Type B pancreatic cell (in vitro differentiated cells): ENCODE results near the gene ZNF132. TPM values are rescaled to one million over a fixed set of nuclear protein-coding genes. Genes with fewer than 3 reads are reported as not detected.
"Not testable (repeated sequence)": the region's sequence is repeated elsewhere in the genome, so short reads cannot be mapped to it uniquely, and the experiment has no call there.

Source experiments
- DNase-seq: peaks from one replicate; pipeline ENCODE4 v3.0.0; 2021; ENCODE audit warnings: mixed read lengths; ENCODE audit not compliant: unreplicated experiment; ENCODE audit errors: extremely low spot score
- H3K27ac Mint-ChIP-seq: 2 replicates; pipeline ENCODE4 v1.8.0; 2021; ENCODE audit warnings: mild to moderate bottlenecking, mixed read lengths
- H3K27me3 Mint-ChIP-seq: 2 replicates; pipeline ENCODE4 v1.8.0; 2021; ENCODE audit warnings: mixed read lengths
- H3K36me3 Mint-ChIP-seq: 2 replicates; pipeline ENCODE4 v1.8.0; 2021; ENCODE audit warnings: mixed read lengths
- H3K4me1 Mint-ChIP-seq: one replicate; pipeline ENCODE4 v1.8.0; 2021; ENCODE audit warnings: mixed read lengths; ENCODE audit not compliant: unreplicated experiment
- H3K4me3 Mint-ChIP-seq: 2 replicates; pipeline ENCODE4 v1.8.0; 2021; ENCODE audit warnings: mild to moderate bottlenecking, mixed read lengths
- H3K9me3 Mint-ChIP-seq: 2 replicates; pipeline ENCODE4 v1.8.0; 2021; ENCODE audit warnings: mixed read lengths
- CTCF ChIP-seq: fragments of 200-600 bp; sonication (generic); conservative IDR thresholded peaks from 2 replicates; pipeline ENCODE4 v1.5.0; 2021; ENCODE audit warnings: antibody characterized with exemption, mild to moderate bottlenecking
- long read RNA-seq: library from polyadenylated mRNA; unstranded; transcript quantifications from one replicate; pipeline ENCODE4 v2.0.0, GENCODE V29; 2020
- total RNA-seq: library from RNA; stranded (reverse); gene quantifications from 2 replicates; pipeline ENCODE4 v1.2.1, GENCODE V29; 2021; ENCODE audit warnings: low replicate concordance

The ZNF132 gene
- 2.5 and 6.0 TPM in 2 replicates for total RNA-seq
- long read RNA-seq, transcript ZNF132-201 (3 exons, 3,031 nt) = major isoform, 7 of 7 reads
- long read RNA-seq, partial matches to known transcripts = 0 of 7 reads
- long read RNA-seq, other reads (novel, unspliced or antisense) = 0 of 7 reads

- H3K36me3 Mint-ChIP-seq = peaks cover 48% of the 10 kb centered on the region
- TF ChIP-seq CTCF = no peak
- peaks cover 24% of the 10 kb centered on the region for H3K9me3 Mint-ChIP-seq
- peaks cover 16% of the 10 kb centered on the region for H3K27me3 Mint-ChIP-seq
- DNase-seq = peak; percentile 88
- peak within 1 kb of the TSS; percentile 91 for H3K27ac Mint-ChIP-seq
- H3K4me1 Mint-ChIP-seq = peaks cover 12% of the 10 kb centered on the region
- peak within 1 kb of the TSS; percentile 96 for H3K4me3 Mint-ChIP-seq
Measured at GRCh38 chr19:58439576-58440554, at the start of gene ZNF132. TSS of gene ZNF132 (minus strand) at chr19:58440153. CDS start at chr19:58439821, 332 bp downstream.

- peak; percentile 42 for TF ChIP-seq CTCF
- DNase-seq, H3K9me3 Mint-ChIP-seq, H3K36me3 Mint-ChIP-seq, H3K27me3 Mint-ChIP-seq, H3K27ac Mint-ChIP-seq, H3K4me1 Mint-ChIP-seq, H3K4me3 Mint-ChIP-seq: not testable (repeated sequence)
Measured at GRCh38 chr19:58484349-58484748, 44.4 kb upstream of the ZNF132 start.

- Mint-ChIP-seq H3K36me3 (no peaks in the 10 kb centered on the region), H3K27ac (no peak overlapping the region), H3K4me1 (no peaks in the 10 kb centered on the region), H3K4me3 (no peak overlapping the region), H3K27me3 (no peaks in the 10 kb centered on the region), H3K9me3 (no peaks in the 10 kb centered on the region)
- TF ChIP-seq CTCF = no peak
- DNase-seq = no peak
Measured at GRCh38 chr19:58483776-58484175, 43.8 kb upstream of the ZNF132 start.

DNA sequence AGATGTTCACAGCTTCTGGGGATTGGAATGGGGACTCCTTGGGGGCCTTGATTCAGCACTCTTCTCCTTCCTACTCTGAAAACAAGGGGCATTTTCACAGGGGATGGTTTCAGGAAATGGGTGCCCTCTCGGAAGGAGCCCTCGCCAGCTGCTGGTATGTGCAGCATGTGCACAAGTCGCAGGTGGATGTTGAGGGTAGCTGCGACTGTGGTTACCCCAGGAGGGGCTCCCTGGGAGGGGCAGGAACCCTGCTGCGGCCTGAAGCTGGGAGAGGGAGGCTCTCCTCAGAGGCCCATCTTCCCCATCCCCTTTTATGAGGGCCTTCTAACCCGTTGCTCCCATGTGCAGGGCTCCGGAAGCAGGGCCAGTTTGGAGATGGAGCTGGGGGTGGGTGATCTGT, 42.4 kb upstream of the ZNF132 start:
- H3K36me3 Mint-ChIP-seq = no peaks in the 10 kb centered on the region
- H3K4me3 Mint-ChIP-seq = no peak overlapping the region
- no peaks in the 10 kb centered on the region for H3K9me3 Mint-ChIP-seq
- no peak for DNase-seq
- no peak for TF ChIP-seq CTCF
- no peaks in the 10 kb centered on the region for H3K4me1 Mint-ChIP-seq
- no peak overlapping the region for H3K27ac Mint-ChIP-seq
- H3K27me3 Mint-ChIP-seq = no peaks in the 10 kb centered on the region

DNA sequence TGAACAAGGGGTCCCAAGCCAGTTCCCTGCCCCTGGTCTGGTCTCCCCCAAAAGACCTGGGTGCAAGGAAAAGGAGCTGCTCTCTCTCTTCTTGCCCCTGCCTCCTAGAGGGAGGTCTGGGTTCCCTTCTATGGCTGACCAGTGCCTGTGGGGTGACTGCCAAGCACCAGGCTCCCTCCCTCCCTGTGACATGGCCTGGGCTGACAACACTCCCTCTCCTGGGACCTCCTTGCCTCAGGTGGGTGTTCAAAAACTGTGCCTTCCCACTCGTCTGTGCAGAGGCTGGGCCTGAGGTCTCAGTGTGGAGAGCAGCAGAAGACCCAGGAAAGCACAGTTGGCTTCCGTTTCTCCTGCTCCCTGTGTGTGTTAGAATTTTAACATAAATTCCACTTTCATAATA, 40.9 kb upstream of the ZNF132 start:
- Mint-ChIP-seq H3K27ac (no peak overlapping the region), H3K9me3 (no peaks in the 10 kb centered on the region)

More for the DNA sequence above, 40.9 kb upstream of the ZNF132 start:
- no peaks in the 10 kb centered on the region for H3K27me3 Mint-ChIP-seq
- no peak overlapping the region for H3K4me3 Mint-ChIP-seq
- H3K4me1 Mint-ChIP-seq = peaks cover 5% of the 10 kb centered on the region
- DNase-seq = no peak
- no peaks in the 10 kb centered on the region for H3K36me3 Mint-ChIP-seq
- TF ChIP-seq CTCF = no peak
